Mucosa of descending colon (tissue), 3 donors: Measurements from ENCODE around the gene KLHL22. TPM values are rescaled to one million over a fixed set of nuclear protein-coding genes. Genes with fewer than 3 reads are reported as not detected.

ENCODE experiments used
- ATAC-seq: fragments of 200-7000 bp; cut with Tn5 transposase; one replicate; pipeline ENCODE4 v1.9.1; 2020; ENCODE audit warnings: mild to moderate bottlenecking, moderate library complexity
- DNase-seq, 3 donors: peaks; one replicate each; pipeline ENCODE4 v3.0.0-alpha.2; 2020
- H3K36me3 ChIP-seq: fragments of 200-600 bp; one replicate; pipeline ENCODE4 v1.8.0; 2021; ENCODE audit warnings: low read depth, mild to moderate bottlenecking
- H3K4me1 ChIP-seq: fragments of 200-600 bp; one replicate; pipeline ENCODE4 v1.8.0; 2021; ENCODE audit warnings: low read depth, mild to moderate bottlenecking
- H3K4me3 ChIP-seq: fragments of 200-600 bp; one replicate; pipeline ENCODE4 v1.8.0; 2021; ENCODE audit warnings: mild to moderate bottlenecking
- H3K9me3 ChIP-seq: fragments of 200-600 bp; one replicate; pipeline ENCODE4 v1.8.0; 2021; ENCODE audit warnings: mild to moderate bottlenecking
- intact Hi-C, 2 donors: fragments of 100-400 bp; cut with DNase I in 1 of 2; cut with micrococcal nuclease in 1 of 2; formaldehyde crosslinking; loops; one replicate each; pipeline versions ENCODE4 v1.11.0 to v1.11.1; 2022; cut with DNase I, micrococcal nuclease
- total RNA-seq, 3 donors: library from RNA; stranded (reverse); fragmentation: NEBNext Ultra II Directional in 2 of 3; extraction: Animal tissue kit (Norgen Biotek cat#: 25700) in 2 of 3; gene quantifications; one replicate each; pipeline versions ENCODE4 v1.2.1 to v1.2.4, GENCODE V29; 2021 to 2023
- TF ChIP-seq, protein P1 (sequence below): fragments of 200-600 bp; IDR thresholded peaks from one replicate; pipeline ENCODE4 v1.8.0; 2022; ENCODE audit warnings: antibody characterized with exemption, mild to moderate bottlenecking
- donor health status: DM: no; HTN: no; CAD: no; lungs with moderate emphysema.
- donor health status: DM: no; HTN: no; CAD: no.
- donor health status: DM: no; HTN: yes; CAD: no.

KLHL22 gene
- total RNA-seq, 3 donors from 2014 or later, result 9.5 to 24.1 (median 14.7) TPM

DNA sequence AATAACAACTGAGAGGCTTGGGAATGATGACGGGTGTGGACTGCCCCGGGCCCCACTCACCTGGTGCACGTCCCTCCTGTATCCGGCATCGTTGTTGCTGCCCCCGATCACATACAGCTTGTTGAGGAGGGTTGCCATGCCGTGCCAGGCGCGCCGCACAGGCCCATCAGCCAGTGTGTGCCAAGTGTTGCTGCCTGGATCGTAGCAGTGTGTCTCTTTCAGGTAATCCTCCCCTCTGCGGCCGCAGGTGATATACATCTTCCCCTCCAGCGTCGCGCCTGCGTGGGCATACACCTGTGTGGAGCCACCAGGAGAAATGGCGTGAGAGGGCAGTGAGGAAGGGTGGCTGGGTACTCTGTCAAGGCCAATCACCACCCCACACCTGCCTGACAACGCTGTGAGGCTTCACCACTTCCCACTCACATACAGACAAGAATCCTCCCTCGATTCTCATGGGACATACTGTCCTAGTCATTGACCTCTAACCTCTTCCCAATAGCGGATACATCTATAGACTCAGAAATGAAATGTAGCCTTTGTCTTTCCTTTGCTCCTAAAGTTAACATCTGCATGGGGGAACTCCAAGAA is 49.1 kb downstream of the KLHL22 start:
- DNase-seq (no peak), ATAC-seq (no peak)
- no peak overlapping the region for H3K4me3 ChIP-seq
- no peaks in the 10 kb centered on the region for H3K36me3 ChIP-seq
- TF ChIP-seq, protein P1, sequence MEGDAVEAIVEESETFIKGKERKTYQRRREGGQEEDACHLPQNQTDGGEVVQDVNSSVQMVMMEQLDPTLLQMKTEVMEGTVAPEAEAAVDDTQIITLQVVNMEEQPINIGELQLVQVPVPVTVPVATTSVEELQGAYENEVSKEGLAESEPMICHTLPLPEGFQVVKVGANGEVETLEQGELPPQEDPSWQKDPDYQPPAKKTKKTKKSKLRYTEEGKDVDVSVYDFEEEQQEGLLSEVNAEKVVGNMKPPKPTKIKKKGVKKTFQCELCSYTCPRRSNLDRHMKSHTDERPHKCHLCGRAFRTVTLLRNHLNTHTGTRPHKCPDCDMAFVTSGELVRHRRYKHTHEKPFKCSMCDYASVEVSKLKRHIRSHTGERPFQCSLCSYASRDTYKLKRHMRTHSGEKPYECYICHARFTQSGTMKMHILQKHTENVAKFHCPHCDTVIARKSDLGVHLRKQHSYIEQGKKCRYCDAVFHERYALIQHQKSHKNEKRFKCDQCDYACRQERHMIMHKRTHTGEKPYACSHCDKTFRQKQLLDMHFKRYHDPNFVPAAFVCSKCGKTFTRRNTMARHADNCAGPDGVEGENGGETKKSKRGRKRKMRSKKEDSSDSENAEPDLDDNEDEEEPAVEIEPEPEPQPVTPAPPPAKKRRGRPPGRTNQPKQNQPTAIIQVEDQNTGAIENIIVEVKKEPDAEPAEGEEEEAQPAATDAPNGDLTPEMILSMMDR, result no peak
- intact Hi-C loops, result no loop called here
- H3K4me1 ChIP-seq, result no peaks in the 10 kb centered on the region
- no peaks in the 10 kb centered on the region for H3K9me3 ChIP-seq

DNA sequence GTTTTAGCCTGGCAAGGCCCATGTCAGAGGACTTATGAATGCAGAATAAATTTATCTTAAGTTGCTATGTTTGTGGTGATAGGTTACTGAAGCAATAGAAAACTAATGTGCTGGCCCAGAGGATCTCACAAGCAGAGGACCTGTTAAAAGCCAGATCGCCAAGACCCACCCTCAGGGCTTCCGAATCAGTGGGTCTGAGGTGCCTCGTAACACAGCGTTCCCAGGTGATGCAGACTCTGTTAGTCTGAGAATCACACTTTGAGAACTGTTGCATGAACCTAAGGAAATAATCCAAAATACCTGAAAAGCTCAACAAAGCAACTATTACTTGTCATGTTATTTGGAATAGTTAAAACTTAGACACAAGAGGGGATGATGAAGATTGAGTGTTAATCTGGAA is 51.3 kb downstream of the KLHL22 start:
- H3K36me3 ChIP-seq, result no peaks in the 10 kb centered on the region
- no peak for DNase-seq
- no peaks in the 10 kb centered on the region for H3K4me1 ChIP-seq
- intact Hi-C loops, result no loop called here
- H3K4me3 ChIP-seq, result no peak overlapping the region
- ATAC-seq, result no peak
- no peaks in the 10 kb centered on the region for H3K9me3 ChIP-seq
- TF ChIP-seq, protein P1, result no peak

DNA sequence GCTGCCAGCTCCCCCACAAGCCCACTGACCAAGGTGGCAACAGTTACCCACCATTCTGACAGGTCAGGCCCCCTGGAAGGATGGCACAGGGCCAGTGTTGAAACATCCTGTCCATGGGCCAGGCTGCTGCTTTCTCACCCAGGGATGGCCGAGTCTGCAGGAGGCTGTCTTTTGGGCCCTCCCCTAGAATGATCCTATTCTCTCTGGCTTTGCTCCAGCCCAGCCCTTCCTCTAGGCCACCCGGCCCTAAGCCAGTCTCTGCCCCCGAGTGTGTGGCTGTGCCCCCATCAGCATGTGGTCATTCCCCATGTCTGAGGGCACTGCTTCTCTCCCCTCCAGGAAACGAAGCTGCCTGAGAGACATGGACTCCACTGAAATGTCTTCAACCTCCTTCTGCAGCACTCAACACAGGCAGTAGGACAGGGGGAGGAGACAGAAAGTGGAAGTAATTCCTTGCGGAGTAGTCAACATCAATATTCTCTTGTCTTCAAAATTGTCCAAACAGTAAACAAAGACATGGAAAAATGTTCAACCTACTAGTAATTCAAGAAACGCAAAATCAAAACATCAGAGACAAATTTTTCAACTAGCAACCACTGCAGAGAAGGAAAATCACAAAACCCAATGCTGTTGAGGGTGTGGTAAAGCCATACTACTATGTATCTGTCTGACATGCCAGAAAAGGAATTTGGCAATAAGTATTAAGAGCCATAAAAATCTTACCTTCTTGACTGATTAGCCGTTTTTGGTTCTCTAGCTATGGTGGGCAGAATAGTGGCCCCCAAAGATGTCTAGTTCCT is 52.9 kb downstream of the KLHL22 start:
- H3K9me3 ChIP-seq, result no peaks in the 10 kb centered on the region
- H3K36me3 ChIP-seq, result no peaks in the 10 kb centered on the region
- intact Hi-C loops, result no loop called here
- no peak for DNase-seq
- no peak for ATAC-seq
- TF ChIP-seq, protein P1, result no peak
- no peak overlapping the region for H3K4me3 ChIP-seq
- H3K4me1 ChIP-seq, result peaks cover 3% of the 10 kb centered on the region

DNA sequence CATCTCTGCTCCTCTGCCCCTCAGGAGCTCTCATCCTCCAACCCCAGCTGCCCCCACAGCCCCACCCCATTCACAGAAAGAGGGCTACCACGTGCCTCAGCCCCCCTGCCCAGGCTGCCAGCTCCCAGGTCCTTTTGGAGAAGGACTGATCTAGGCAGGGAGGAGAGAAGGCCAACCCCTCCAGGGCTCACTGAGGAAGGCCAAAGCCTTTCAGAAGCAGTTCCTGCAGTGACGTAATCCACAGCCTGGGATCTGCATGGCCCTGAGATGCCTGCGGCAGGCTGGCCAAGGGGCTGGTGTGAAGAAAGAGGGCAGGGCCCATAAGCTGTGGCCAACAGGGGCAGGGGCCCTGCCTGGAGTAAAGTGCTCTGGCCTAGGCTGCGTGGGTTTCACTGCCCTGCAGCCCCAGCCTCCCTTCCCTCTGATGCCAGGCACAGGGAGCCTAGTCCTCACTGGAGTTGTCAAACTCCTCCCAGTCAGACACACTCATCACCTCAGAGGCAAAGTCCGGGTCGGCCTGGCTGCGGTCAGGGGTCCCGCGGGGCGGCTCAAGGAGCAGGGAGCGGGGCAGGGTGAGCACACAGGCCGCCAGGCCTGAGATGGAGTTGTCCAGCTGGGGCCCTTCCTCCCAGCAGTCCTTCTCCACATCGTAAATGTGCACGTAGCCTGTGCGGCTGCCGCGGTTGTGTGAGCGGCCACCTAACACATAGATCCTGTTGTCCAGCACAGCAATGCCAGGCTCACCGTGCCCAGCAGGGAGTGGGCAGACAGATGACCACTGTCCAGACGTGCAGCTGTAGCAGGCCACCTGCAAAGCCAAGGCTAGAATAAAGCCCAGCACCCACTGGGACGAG is 53.7 kb downstream of the KLHL22 start:
- TF ChIP-seq, protein P1, result no peak
- no peak for ATAC-seq
- intact Hi-C loops, result no loop called here

DNA sequence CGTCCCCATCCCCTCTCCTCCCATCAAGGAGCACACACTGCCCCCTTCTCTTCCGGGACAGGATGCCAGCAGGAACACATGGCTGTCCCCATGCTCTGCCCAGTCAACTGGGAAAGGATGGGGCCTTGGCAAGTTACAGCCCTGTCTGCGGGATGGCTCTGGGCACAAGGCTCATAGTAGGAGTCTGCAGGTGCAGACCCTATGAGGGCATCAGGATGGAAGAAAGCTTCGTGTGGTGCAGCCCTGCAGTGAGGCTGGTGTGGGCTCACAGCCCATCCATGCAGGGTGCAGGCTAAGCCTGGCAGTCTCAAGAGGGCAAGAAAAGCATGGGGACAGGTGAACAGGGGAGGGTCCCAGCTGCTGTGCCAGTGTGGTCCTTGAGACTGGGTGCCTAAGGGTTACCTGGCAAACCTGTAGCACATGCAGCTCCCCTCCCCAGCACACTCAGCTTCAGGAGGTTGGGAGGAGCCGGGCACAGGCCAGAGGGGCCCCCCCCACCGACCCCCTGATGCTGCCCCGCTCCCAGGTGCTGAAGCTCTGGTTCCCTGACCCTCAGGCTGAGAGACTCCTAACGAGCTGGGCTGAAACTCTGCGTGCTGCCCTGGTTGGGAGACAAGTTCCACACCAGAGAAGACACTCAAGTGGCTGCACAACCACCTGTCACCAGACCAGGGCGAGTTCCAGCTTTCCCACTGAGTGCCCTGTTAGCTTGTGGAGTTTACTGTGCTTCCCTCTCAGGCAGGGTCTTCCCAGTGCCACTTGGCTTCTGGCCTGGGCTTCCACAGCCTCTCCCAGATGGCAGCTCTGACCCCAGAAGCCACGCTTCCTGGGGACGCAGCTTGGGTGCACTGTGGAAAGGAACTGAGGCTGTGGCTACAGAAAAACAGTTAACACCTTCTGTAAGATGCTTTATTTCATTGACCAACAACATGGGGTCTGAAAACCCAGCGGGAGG is 54.7 kb downstream of the KLHL22 start:
- DNase-seq (peak in 1 of 3 donors; percentile 24), ATAC-seq (no peak)
- TF ChIP-seq, protein P1, result no peak
- intact Hi-C loops, result no loop called here
- peaks cover 11% of the 10 kb centered on the region for H3K4me1 ChIP-seq
- H3K4me3 ChIP-seq, result no peak overlapping the region
- no peaks in the 10 kb centered on the region for H3K36me3 ChIP-seq
- no peaks in the 10 kb centered on the region for H3K9me3 ChIP-seq

More for the DNA sequence above, 53.7 kb downstream of the KLHL22 start:
- no peak overlapping the region for H3K4me3 ChIP-seq
- H3K9me3 ChIP-seq, result no peaks in the 10 kb centered on the region
- H3K4me1 ChIP-seq, result peaks cover 8% of the 10 kb centered on the region
- no peak for DNase-seq
- H3K36me3 ChIP-seq, result no peaks in the 10 kb centered on the region
